B cell (primary cell): Measurements from ENCODE around the gene MMP23B.

Source experiments
- EZH2 ChIP-seq: IDR thresholded peaks from 2 replicates; pipeline ENCODE4 v1.6.1; 2012; ENCODE audit warnings: borderline replicate concordance, low read depth, mild to moderate bottlenecking, moderate library complexity, low read length; ENCODE audit not compliant: insufficient read depth, poor library complexity, severe bottlenecking
- TF ChIP-seq, protein P1 (sequence below): fragments of 200-600 bp; IDR thresholded peaks from one replicate; pipeline ENCODE4 v1.8.0; 2022; ENCODE audit warnings: antibody characterized with exemption, mild to moderate bottlenecking

DNA sequence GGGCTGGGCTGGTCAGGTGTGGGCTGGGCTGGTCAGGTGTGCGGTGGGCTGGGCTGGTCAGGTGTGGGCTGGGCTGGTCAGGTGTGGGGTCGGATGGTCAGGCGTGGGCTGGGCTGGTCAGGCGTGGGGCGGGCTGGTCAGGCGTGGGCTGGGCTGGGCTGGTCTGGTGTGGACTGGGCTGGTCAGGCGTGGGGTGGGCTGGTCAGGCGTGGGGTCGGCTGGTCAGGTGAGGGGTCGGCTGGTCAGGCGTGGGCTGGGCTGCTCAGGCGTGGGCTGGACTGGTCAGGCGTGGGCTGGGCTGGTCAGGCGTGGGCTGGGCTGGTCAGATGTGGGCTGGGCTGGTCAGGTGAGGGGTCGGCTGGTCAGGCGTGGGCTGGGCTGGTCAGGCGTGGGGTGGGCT lies 26.2 kb upstream of the MMP23B start:
- TF ChIP-seq, protein P1, sequence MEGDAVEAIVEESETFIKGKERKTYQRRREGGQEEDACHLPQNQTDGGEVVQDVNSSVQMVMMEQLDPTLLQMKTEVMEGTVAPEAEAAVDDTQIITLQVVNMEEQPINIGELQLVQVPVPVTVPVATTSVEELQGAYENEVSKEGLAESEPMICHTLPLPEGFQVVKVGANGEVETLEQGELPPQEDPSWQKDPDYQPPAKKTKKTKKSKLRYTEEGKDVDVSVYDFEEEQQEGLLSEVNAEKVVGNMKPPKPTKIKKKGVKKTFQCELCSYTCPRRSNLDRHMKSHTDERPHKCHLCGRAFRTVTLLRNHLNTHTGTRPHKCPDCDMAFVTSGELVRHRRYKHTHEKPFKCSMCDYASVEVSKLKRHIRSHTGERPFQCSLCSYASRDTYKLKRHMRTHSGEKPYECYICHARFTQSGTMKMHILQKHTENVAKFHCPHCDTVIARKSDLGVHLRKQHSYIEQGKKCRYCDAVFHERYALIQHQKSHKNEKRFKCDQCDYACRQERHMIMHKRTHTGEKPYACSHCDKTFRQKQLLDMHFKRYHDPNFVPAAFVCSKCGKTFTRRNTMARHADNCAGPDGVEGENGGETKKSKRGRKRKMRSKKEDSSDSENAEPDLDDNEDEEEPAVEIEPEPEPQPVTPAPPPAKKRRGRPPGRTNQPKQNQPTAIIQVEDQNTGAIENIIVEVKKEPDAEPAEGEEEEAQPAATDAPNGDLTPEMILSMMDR: no peak
- TF ChIP-seq EZH2: no peak
